ENCODE results near the gene CIP2A. TPM values are rescaled to one million over a fixed set of nuclear protein-coding genes. Genes with fewer than 3 reads are reported as not detected.

The CIP2A gene
- total and polyA plus RNA-seq, 2 experiments from 2014 or later, result 48.1 to 63.5 TPM

DNA sequence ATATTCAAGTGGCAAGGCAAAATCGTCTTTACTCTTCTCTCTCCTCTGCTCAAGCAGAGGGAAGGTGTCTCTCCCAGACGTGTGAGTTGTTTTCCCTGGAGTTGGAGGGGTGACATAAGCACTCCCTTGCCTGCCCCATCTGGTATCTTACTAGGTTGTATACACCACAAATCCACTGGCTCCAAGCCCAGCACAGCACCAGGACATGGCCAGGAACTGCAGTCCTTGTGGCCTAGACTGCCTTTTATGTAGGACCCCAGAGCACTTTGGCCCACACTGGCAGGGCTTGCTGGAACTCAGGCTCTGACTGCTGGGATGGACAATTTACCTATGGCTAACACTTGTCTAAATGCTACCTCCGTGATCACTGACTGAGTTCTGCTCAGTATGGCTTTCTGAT, 34.3 kb upstream of the CIP2A start (continued):
- no peak for TF ChIP-seq EZH2phosphoT487 (IDR thresholded peaks at IDR 0.05; ENCODE audit: unreplicated experiment)
- no peak for TF ChIP-seq STAT1 (IDR thresholded peaks at IDR 0.05; ENCODE audit: unreplicated experiment)
- TF ChIP-seq JUNB (IDR thresholded peaks at IDR 0.05; ENCODE audit: unreplicated experiment), result no peak
- TF ChIP-seq NANOG (IDR thresholded peaks at IDR 0.05; ENCODE audit: borderline replicate concordance), result no peak

DNA sequence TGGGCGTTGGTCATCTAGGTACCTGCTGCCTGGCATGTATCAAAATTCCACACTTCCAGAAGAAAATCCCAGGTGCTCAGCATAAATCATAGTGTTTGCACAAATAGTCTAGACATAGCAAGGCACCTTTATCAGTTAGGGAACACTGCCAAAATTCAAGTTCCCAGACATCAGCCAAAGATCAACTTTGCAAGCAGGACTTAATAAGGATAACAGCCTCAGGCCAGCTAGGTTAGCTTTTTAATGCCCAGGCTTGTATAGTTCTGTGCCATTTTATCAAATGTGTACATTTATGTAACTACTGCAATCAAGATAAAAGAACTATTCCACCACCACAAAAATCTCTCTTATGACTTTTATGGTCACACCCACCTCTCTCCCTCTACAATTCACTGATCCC, 31.0 kb upstream of the CIP2A start:
- no peak overlapping the region for H3K4me3 ChIP-seq
- no peaks in the 10 kb centered on the region for H3K4me1 ChIP-seq (ENCODE audit: insufficient read depth)
- TF ChIP-seq EZH2phosphoT487 (IDR thresholded peaks at IDR 0.05; ENCODE audit: unreplicated experiment) (no peak), POLR2AphosphoS5 (IDR thresholded peaks at IDR 0.05; ENCODE audit: low read depth) (no peak), ETS1 (IDR thresholded peaks at IDR 0.05) (no peak), JUNB (IDR thresholded peaks at IDR 0.05; ENCODE audit: unreplicated experiment) (no peak), STAT1 (IDR thresholded peaks at IDR 0.05; ENCODE audit: unreplicated experiment) (no peak), CREB1 (CRISPR knock-in tag; IDR thresholded peaks at IDR 0.05; ENCODE audit: low read depth) (no peak), ZNF331 (CRISPR knock-in tag; IDR thresholded peaks at IDR 0.05; ENCODE audit: low read depth) (no peak), ZNF114 (CRISPR knock-in tag; IDR thresholded peaks at IDR 0.05) (no peak), NANOG (IDR thresholded peaks at IDR 0.05; ENCODE audit: borderline replicate concordance) (no peak), REST (IDR thresholded peaks at IDR 0.05; ENCODE audit: unreplicated experiment) (no peak), EZH2 (IDR thresholded peaks at IDR 0.05; ENCODE audit: low read depth, unreplicated experiment) (no peak)
- TF ChIP-seq, protein P1, sequence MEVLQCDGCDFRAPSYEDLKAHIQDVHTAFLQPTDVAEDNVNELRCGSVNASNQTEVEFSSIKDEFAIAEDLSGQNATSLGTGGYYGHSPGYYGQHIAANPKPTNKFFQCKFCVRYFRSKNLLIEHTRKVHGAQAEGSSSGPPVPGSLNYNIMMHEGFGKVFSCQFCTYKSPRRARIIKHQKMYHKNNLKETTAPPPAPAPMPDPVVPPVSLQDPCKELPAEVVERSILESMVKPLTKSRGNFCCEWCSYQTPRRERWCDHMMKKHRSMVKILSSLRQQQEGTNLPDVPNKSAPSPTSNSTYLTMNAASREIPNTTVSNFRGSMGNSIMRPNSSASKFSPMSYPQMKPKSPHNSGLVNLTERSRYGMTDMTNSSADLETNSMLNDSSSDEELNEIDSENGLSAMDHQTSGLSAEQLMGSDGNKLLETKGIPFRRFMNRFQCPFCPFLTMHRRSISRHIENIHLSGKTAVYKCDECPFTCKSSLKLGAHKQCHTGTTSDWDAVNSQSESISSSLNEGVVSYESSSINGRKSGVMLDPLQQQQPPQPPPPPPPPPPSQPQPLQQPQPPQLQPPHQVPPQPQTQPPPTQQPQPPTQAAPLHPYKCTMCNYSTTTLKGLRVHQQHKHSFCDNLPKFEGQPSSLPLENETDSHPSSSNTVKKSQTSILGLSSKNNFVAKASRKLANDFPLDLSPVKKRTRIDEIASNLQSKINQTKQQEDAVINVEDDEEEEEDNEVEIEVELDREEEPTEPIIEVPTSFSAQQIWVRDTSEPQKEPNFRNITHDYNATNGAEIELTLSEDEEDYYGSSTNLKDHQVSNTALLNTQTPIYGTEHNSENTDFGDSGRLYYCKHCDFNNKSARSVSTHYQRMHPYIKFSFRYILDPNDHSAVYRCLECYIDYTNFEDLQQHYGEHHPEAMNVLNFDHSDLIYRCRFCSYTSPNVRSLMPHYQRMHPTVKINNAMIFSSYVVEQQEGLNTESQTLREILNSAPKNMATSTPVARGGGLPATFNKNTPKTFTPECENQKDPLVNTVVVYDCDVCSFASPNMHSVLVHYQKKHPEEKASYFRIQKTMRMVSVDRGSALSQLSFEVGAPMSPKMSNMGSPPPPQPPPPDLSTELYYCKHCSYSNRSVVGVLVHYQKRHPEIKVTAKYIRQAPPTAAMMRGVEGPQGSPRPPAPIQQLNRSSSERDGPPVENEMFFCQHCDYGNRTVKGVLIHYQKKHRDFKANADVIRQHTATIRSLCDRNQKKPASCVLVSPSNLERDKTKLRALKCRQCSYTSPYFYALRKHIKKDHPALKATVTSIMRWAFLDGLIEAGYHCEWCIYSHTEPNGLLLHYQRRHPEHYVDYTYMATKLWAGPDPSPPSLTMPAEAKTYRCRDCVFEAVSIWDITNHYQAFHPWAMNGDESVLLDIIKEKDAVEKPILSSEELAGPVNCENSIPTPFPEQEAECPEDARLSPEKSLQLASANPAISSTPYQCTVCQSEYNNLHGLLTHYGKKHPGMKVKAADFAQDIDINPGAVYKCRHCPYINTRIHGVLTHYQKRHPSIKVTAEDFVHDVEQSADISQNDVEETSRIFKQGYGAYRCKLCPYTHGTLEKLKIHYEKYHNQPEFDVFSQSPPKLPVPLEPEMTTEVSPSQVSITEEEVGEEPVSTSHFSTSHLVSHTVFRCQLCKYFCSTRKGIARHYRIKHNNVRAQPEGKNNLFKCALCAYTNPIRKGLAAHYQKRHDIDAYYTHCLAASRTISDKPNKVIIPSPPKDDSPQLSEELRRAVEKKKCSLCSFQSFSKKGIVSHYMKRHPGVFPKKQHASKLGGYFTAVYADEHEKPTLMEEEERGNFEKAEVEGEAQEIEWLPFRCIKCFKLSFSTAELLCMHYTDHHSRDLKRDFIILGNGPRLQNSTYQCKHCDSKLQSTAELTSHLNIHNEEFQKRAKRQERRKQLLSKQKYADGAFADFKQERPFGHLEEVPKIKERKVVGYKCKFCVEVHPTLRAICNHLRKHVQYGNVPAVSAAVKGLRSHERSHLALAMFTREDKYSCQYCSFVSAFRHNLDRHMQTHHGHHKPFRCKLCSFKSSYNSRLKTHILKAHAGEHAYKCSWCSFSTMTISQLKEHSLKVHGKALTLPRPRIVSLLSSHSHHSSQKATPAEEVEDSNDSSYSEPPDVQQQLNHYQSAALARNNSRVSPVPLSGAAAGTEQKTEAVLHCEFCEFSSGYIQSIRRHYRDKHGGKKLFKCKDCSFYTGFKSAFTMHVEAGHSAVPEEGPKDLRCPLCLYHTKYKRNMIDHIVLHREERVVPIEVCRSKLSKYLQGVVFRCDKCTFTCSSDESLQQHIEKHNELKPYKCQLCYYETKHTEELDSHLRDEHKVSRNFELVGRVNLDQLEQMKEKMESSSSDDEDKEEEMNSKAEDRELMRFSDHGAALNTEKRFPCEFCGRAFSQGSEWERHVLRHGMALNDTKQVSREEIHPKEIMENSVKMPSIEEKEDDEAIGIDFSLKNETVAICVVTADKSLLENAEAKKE (CRISPR knock-in tag; IDR thresholded peaks at IDR 0.05), result no peak
- TF ChIP-seq, protein P2, sequence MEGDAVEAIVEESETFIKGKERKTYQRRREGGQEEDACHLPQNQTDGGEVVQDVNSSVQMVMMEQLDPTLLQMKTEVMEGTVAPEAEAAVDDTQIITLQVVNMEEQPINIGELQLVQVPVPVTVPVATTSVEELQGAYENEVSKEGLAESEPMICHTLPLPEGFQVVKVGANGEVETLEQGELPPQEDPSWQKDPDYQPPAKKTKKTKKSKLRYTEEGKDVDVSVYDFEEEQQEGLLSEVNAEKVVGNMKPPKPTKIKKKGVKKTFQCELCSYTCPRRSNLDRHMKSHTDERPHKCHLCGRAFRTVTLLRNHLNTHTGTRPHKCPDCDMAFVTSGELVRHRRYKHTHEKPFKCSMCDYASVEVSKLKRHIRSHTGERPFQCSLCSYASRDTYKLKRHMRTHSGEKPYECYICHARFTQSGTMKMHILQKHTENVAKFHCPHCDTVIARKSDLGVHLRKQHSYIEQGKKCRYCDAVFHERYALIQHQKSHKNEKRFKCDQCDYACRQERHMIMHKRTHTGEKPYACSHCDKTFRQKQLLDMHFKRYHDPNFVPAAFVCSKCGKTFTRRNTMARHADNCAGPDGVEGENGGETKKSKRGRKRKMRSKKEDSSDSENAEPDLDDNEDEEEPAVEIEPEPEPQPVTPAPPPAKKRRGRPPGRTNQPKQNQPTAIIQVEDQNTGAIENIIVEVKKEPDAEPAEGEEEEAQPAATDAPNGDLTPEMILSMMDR (conservative IDR thresholded peaks at IDR 0.05; ENCODE audit: low read depth in 2 of 2), result no peak
- H3K9me3 Mint-ChIP-seq, result no peaks in the 10 kb centered on the region
- H3K27me3 ChIP-seq (ENCODE audit: insufficient read depth), result no peaks in the 10 kb centered on the region
- H4K20me1 ChIP-seq (replicated peaks; ENCODE audit: insufficient read depth), result no peaks in the 10 kb centered on the region
- ATAC-seq (no peak), DNase-seq (ENCODE audit: low spot score) (no peak)
- peaks cover 4% of the 10 kb centered on the region; the same call in 1 of the 2 replicates for H3K9me2 ChIP-seq (ENCODE audit: insufficient read depth)
- H3K27ac ChIP-seq (ENCODE audit: low read depth), result no peak overlapping the region
- H3K4me3 Mint-ChIP-seq, result no peak overlapping the region
- peaks cover 27% of the 10 kb centered on the region; the same call in 2 of the 3 replicates for H3K36me3 Mint-ChIP-seq (ENCODE audit: low read depth)
- no peak overlapping the region for H2AFZ ChIP-seq
- H3K4me1 Mint-ChIP-seq, result no peaks in the 10 kb centered on the region
- no peaks in the 10 kb centered on the region for H3K79me2 ChIP-seq (replicated peaks; ENCODE audit: insufficient read depth)
- H3K27ac Mint-ChIP-seq, result no peak overlapping the region
- no peak overlapping the region for H3K4me2 ChIP-seq
- no peaks in the 10 kb centered on the region for H3K27me3 Mint-ChIP-seq (ENCODE audit: insufficient read depth, low read depth, poor library complexity)
- no peaks in the 10 kb centered on the region for H3F3A ChIP-seq (replicated peaks; ENCODE audit: low read depth)
- no peaks in the 10 kb centered on the region; the same call in 1 of the 2 replicates for H3K36me3 ChIP-seq (ENCODE audit: insufficient read depth)

Measured in GM23338 (cell line).